ENCODE measurements around the gene APOLD1. TPM values are rescaled to one million over a fixed set of nuclear protein-coding genes. Genes with fewer than 3 reads are reported as not detected.
A peak's percentile ranks its signal among the peaks of the same experiment; 100 is the strongest.

APOLD1 gene
- total RNA-seq, 2 donors from 2014 or later = 1.8 to 3.2 TPM

GRCh38 chr12:12764824-12765223 is 20.6 kb upstream of the APOLD1 start:
- Histone ChIP-seq H3K27ac (ENCODE audit: low read depth, low read length) (no peak overlapping the region), H3K36me3 (ENCODE audit: control insufficient read depth, insufficient read depth, low read length) (no peaks in the 10 kb centered on the region), H3K9me3 (ENCODE audit: control insufficient read depth, low read length) (peaks cover 7% of the 10 kb centered on the region), H3K4me1 (ENCODE audit: control insufficient read depth, insufficient read depth, low read length) (no peaks in the 10 kb centered on the region), H3K9ac (ENCODE audit: extremely low read depth, low read length, poor library complexity, severe bottlenecking) (no peak overlapping the region), H3K4me3 (ENCODE audit: low read length) (no peak overlapping the region), H3K27me3 (ENCODE audit: control insufficient read depth, insufficient read depth, low read length, poor library complexity, severe bottlenecking) (no peaks in the 10 kb centered on the region)
- peaks cover 2% of the 10 kb centered on the region for H3K9me3 Mint-ChIP-seq
- peak; percentile 55 for DNase-seq
- H3K4me3 Mint-ChIP-seq = no peak overlapping the region
- H3K27ac Mint-ChIP-seq = no peak overlapping the region
- H3K4me1 Mint-ChIP-seq = peaks cover 5% of the 10 kb centered on the region
- H3K36me3 Mint-ChIP-seq (ENCODE audit: low read depth) = no peaks in the 10 kb centered on the region
- no peak for TF ChIP-seq CTCF (conservative IDR thresholded peaks at IDR 0.05)
- peaks cover 4% of the 10 kb centered on the region for H3K27me3 Mint-ChIP-seq (ENCODE audit: insufficient read depth)

DNA sequence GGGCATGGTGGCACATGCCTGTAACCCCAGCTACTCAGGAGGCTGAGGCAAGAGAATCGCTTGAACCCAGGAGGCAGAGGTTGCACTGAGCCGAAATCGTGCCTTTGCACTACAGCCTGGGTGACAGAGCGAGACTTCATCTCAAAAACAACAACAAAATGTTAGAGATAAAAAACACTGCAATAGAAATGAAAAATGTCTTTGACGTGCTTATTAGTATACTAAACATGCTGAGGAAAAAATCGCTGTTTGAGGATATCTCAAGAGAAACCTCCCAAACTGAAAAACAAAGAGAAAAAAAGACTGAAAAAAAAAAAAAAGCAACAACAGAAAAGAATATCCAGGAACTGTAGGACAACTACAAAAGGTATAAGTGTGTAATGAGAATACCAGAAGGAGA is 15.2 kb upstream of the APOLD1 start:
- no peak for TF ChIP-seq CTCF (conservative IDR thresholded peaks at IDR 0.05)
- no peak overlapping the region for H3K4me3 Mint-ChIP-seq
- peaks cover 3% of the 10 kb centered on the region for H3K36me3 Mint-ChIP-seq (ENCODE audit: low read depth)
- H3K9me3 Mint-ChIP-seq = peaks cover 13% of the 10 kb centered on the region
- 86% methylated on average over 5 of the region's 6 CpGs; no CpG with 5 or more reads in 1 of the 2 experiments for WGBS, 2 experiments (ENCODE audit: insufficient coverage in 1 of 2, insufficient read length in 1 of 2)
- no peak overlapping the region for H3K27ac ChIP-seq (ENCODE audit: low read depth, low read length)
- H3K9me3 ChIP-seq (ENCODE audit: control insufficient read depth, low read length) = peaks cover 26% of the 10 kb centered on the region
- H3K27ac Mint-ChIP-seq = no peak overlapping the region
- H3K9ac ChIP-seq (ENCODE audit: extremely low read depth, low read length, poor library complexity, severe bottlenecking) = no peak overlapping the region
- peaks cover 12% of the 10 kb centered on the region for H3K4me1 Mint-ChIP-seq
- no peak overlapping the region for H3K4me3 ChIP-seq (ENCODE audit: low read length)
- DNase-seq = no peak
- peaks cover 6% of the 10 kb centered on the region for H3K4me1 ChIP-seq (ENCODE audit: control insufficient read depth, insufficient read depth, low read length)
- no peaks in the 10 kb centered on the region for H3K27me3 ChIP-seq (ENCODE audit: control insufficient read depth, insufficient read depth, low read length, poor library complexity, severe bottlenecking)
- peaks cover 7% of the 10 kb centered on the region for H3K36me3 ChIP-seq (ENCODE audit: control insufficient read depth, insufficient read depth, low read length)
- H3K27me3 Mint-ChIP-seq (ENCODE audit: insufficient read depth) = no peaks in the 10 kb centered on the region

DNA sequence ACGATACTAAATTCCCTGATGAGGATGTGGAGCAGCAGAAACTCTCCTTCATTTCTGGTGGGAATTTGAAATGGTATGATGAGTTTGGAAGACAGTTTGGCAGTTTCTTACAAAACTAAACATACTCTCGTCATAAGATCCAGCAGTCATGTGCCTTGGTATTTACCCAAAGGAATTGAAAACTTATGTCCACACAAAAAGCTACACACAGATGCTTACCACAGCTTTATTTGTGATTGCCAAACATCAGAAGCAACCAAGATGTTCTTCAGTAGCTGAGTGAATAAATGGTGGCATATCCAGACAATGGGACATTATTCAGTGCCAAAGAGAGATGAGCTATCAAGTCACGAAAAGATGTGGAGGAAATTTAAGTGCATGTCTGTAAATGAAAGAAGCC is 10.7 kb upstream of the APOLD1 start:
- H3K4me1 Mint-ChIP-seq = peaks cover 35% of the 10 kb centered on the region
- H3K36me3 ChIP-seq (ENCODE audit: control insufficient read depth, insufficient read depth, low read length) = peaks cover 7% of the 10 kb centered on the region
- peaks cover 20% of the 10 kb centered on the region for H3K9me3 ChIP-seq (ENCODE audit: control insufficient read depth, low read length)
- no peaks in the 10 kb centered on the region for H3K27me3 Mint-ChIP-seq (ENCODE audit: insufficient read depth)
- TF ChIP-seq CTCF (conservative IDR thresholded peaks at IDR 0.05) = no peak
- H3K9me3 Mint-ChIP-seq = peaks cover 13% of the 10 kb centered on the region
- H3K4me3 Mint-ChIP-seq = no peak overlapping the region
- H3K27ac Mint-ChIP-seq = no peak overlapping the region
- DNase-seq = no peak
- no peak overlapping the region for H3K27ac ChIP-seq (ENCODE audit: low read depth, low read length)
- no peak overlapping the region for H3K9ac ChIP-seq (ENCODE audit: extremely low read depth, low read length, poor library complexity, severe bottlenecking)
- 80 to 85% methylated on average over 1 to 3 of the region's 3 CpGs for WGBS, 2 experiments (ENCODE audit: insufficient coverage in 1 of 2, insufficient read length in 1 of 2)
- H3K36me3 Mint-ChIP-seq (ENCODE audit: low read depth) = peaks cover 3% of the 10 kb centered on the region
- H3K4me3 ChIP-seq (ENCODE audit: low read length) = peak overlapping the region; percentile 50
- peaks cover 14% of the 10 kb centered on the region for H3K4me1 ChIP-seq (ENCODE audit: control insufficient read depth, insufficient read depth, low read length)
- no peaks in the 10 kb centered on the region for H3K27me3 ChIP-seq (ENCODE audit: control insufficient read depth, insufficient read depth, low read length, poor library complexity, severe bottlenecking)
